Epithelial cell of prostate (primary cell): ENCODE results near the gene RAPGEF6.
"Not testable (repeated sequence)": the region's sequence is repeated elsewhere in the genome, so short reads cannot be mapped to it uniquely, and the experiment has no call there.

ENCODE experiments used
- DNase-seq: peaks from one replicate; pipeline ENCODE4 v3.0.0-alpha.2; 2011; ENCODE audit warnings: low read depth, low spot score
- H3K27ac ChIP-seq: fragments of 450-650 bp; 2 replicates; pipeline ENCODE4 v1.5.1; 2017; ENCODE audit warnings: mild to moderate bottlenecking

The RAPGEF6 gene

GRCh38 chr5:131641494-131641893, 6.5 kb upstream of the RAPGEF6 start:
- H3K27ac ChIP-seq, result no peak overlapping the region
- no peak for DNase-seq

- peak; percentile 39 for DNase-seq
- H3K27ac ChIP-seq, result peak overlapping the region; percentile 29
Observed at GRCh38 chr5:131640043-131640856, 5.2 kb upstream of the RAPGEF6 start.

- H3K27ac ChIP-seq, result no peak overlapping the region
- DNase-seq, result no peak
Observed at GRCh38 chr5:131639148-131639547, 4.1 kb upstream of the RAPGEF6 start.

- H3K27ac ChIP-seq, result no peak overlapping the region
- no peak for DNase-seq
Observed at GRCh38 chr5:131637694-131638093, 2.7 kb upstream of the RAPGEF6 start.

- no peak for DNase-seq
- H3K27ac ChIP-seq, result peak overlapping the region; percentile 100
Observed at GRCh38 chr5:131635684-131636572, 899 bp upstream of the RAPGEF6 start.

GRCh38 chr5:131634666-131634995, 398 bp downstream of the RAPGEF6 start:
- DNase-seq, result no peak
- H3K27ac ChIP-seq, result peak overlapping the region; percentile 100

- no peak for DNase-seq
- H3K27ac ChIP-seq, result peak overlapping the region; percentile 100
Observed at GRCh38 chr5:131634238-131634637, 791 bp downstream of the RAPGEF6 start.

- peak overlapping the region; percentile 100 for H3K27ac ChIP-seq
- DNase-seq, result no peak
Observed at GRCh38 chr5:131633830-131634229, 1.2 kb downstream of the RAPGEF6 start.

GRCh38 chr5:131630963-131631350, 4.1 kb downstream of the RAPGEF6 start:
- DNase-seq, result no peak
- H3K27ac ChIP-seq, result peak overlapping the region; percentile 81

- no peak for DNase-seq
- H3K27ac ChIP-seq, result peak overlapping the region; percentile 81
Observed at GRCh38 chr5:131630208-131630962, 4.6 kb downstream of the RAPGEF6 start.

- DNase-seq, result no peak
- H3K27ac ChIP-seq, result peak overlapping the region; percentile 81
Observed at GRCh38 chr5:131628990-131629389, 6.0 kb downstream of the RAPGEF6 start.

GRCh38 chr5:131627207-131627865, 7.7 kb downstream of the RAPGEF6 start:
- no peak for DNase-seq
- no peak overlapping the region for H3K27ac ChIP-seq

GRCh38 chr5:131622633-131623032, 12.4 kb downstream of the RAPGEF6 start:
- H3K27ac ChIP-seq, result no peak overlapping the region
- no peak for DNase-seq

- not testable (repeated sequence) for DNase-seq, H3K27ac ChIP-seq
Observed at GRCh38 chr5:131621164-131621563, 13.9 kb downstream of the RAPGEF6 start.

GRCh38 chr5:131619102-131619501, 15.9 kb downstream of the RAPGEF6 start:
- no peak overlapping the region for H3K27ac ChIP-seq
- no peak for DNase-seq

GRCh38 chr5:131617140-131617822, 17.7 kb downstream of the RAPGEF6 start:
- DNase-seq, result no peak
- H3K27ac ChIP-seq, result no peak overlapping the region

GRCh38 chr5:131615957-131616356, 19.1 kb downstream of the RAPGEF6 start:
- H3K27ac ChIP-seq, result no peak overlapping the region
- no peak for DNase-seq

- H3K27ac ChIP-seq, result no peak overlapping the region
- no peak for DNase-seq
Observed at GRCh38 chr5:131613423-131613822, 21.6 kb downstream of the RAPGEF6 start.

- peak overlapping the region; percentile 16 for H3K27ac ChIP-seq
- no peak for DNase-seq
Observed at GRCh38 chr5:131611064-131611381, 24.0 kb downstream of the RAPGEF6 start.
